Neuron (in vitro differentiated cells): ENCODE data around the gene TPST2.
A peak's percentile ranks its signal among the peaks of the same experiment; 100 is the strongest.

Experiments
- H2AFZ ChIP-seq: one replicate; pipeline ENCODE4 v1.6.1; 2013; ENCODE audit warnings: low read depth, mild to moderate bottlenecking, inconsistent platforms, low read length, moderate library complexity
- H3K27me3 ChIP-seq: one replicate; pipeline ENCODE4 v1.6.1; 2013; ENCODE audit warnings: low read length; ENCODE audit not compliant: insufficient read depth
- H3K36me3 ChIP-seq: one replicate; pipeline ENCODE4 v1.6.1; 2013; ENCODE audit warnings: low read length; ENCODE audit not compliant: insufficient read depth
- H3K4me1 ChIP-seq: one replicate; pipeline ENCODE4 v1.6.1; 2013; ENCODE audit warnings: low read length; ENCODE audit not compliant: insufficient read depth
- H3K4me3 ChIP-seq: 2 replicates; pipeline ENCODE4 v1.5.1; 2013; ENCODE audit warnings: mild to moderate bottlenecking, low read length, moderate library complexity
- H3K9me3 ChIP-seq: one replicate; pipeline ENCODE4 v1.6.1; 2013; ENCODE audit warnings: low read length

The TPST2 gene

DNA sequence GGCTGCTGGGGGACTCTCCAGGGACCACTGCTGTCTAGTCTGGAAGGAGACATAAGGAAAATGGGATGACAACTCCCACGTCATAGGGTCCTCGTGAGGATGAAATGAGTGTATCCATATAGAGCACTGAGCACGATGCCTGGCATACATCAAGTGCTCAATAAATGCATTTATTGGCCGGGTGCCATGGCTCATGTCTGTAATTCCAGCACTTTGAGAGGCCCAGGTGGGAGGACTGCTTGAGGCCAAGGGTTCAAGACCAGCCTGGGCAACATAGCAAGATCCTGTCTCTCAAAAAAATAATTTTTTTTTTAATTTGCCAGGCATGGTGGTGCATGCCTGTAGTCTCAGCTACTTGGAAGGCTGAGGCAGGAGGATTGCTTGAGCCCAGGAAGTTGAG is 12.2 kb upstream of the TPST2 start:
- Histone ChIP-seq H3K36me3 (no peaks in the 10 kb centered on the region), H3K9me3 (no peaks in the 10 kb centered on the region), H2AFZ (no peak overlapping the region), H3K27me3 (no peaks in the 10 kb centered on the region), H3K4me1 (no peaks in the 10 kb centered on the region), H3K4me3 (no peak overlapping the region)

GRCh38 chr22:26601726-26602125 is 11.8 kb upstream of the TPST2 start:
- Histone ChIP-seq H3K9me3 (no peaks in the 10 kb centered on the region), H3K27me3 (no peaks in the 10 kb centered on the region), H3K4me3 (no peak overlapping the region), H2AFZ (no peak overlapping the region), H3K4me1 (no peaks in the 10 kb centered on the region), H3K36me3 (no peaks in the 10 kb centered on the region)

GRCh38 chr22:26599505-26599904 is 9.6 kb upstream of the TPST2 start:
- no peaks in the 10 kb centered on the region for H3K9me3 ChIP-seq
- no peaks in the 10 kb centered on the region for H3K4me1 ChIP-seq
- no peak overlapping the region for H2AFZ ChIP-seq
- H3K27me3 ChIP-seq: no peaks in the 10 kb centered on the region
- no peaks in the 10 kb centered on the region for H3K36me3 ChIP-seq
- H3K4me3 ChIP-seq: no peak overlapping the region

- Histone ChIP-seq H3K4me3 (no peak overlapping the region), H3K4me1 (no peaks in the 10 kb centered on the region), H2AFZ (no peak overlapping the region), H3K9me3 (no peaks in the 10 kb centered on the region), H3K36me3 (no peaks in the 10 kb centered on the region), H3K27me3 (no peaks in the 10 kb centered on the region)
These were observed 7.5 kb upstream of the TPST2 start for GRCh38 chr22:26597480-26597879.

- Histone ChIP-seq H3K4me3 (no peak overlapping the region), H3K4me1 (no peaks in the 10 kb centered on the region), H3K27me3 (no peaks in the 10 kb centered on the region), H3K36me3 (no peaks in the 10 kb centered on the region), H2AFZ (no peak overlapping the region), H3K9me3 (no peaks in the 10 kb centered on the region)
These were observed 7.1 kb upstream of the TPST2 start for GRCh38 chr22:26597026-26597425.

GRCh38 chr22:26593763-26594162 is 3.8 kb upstream of the TPST2 start:
- H3K36me3 ChIP-seq: no peaks in the 10 kb centered on the region
- no peaks in the 10 kb centered on the region for H3K27me3 ChIP-seq
- peaks cover 8% of the 10 kb centered on the region for H3K4me1 ChIP-seq
- H3K9me3 ChIP-seq: no peaks in the 10 kb centered on the region
- H3K4me3 ChIP-seq: no peak overlapping the region
- no peak overlapping the region for H2AFZ ChIP-seq

GRCh38 chr22:26592421-26592891 is 2.5 kb upstream of the TPST2 start:
- H3K9me3 ChIP-seq: no peaks in the 10 kb centered on the region
- H3K4me1 ChIP-seq: peaks cover 8% of the 10 kb centered on the region
- H3K36me3 ChIP-seq: no peaks in the 10 kb centered on the region
- no peaks in the 10 kb centered on the region for H3K27me3 ChIP-seq
- no peak overlapping the region for H3K4me3 ChIP-seq
- no peak overlapping the region for H2AFZ ChIP-seq

DNA sequence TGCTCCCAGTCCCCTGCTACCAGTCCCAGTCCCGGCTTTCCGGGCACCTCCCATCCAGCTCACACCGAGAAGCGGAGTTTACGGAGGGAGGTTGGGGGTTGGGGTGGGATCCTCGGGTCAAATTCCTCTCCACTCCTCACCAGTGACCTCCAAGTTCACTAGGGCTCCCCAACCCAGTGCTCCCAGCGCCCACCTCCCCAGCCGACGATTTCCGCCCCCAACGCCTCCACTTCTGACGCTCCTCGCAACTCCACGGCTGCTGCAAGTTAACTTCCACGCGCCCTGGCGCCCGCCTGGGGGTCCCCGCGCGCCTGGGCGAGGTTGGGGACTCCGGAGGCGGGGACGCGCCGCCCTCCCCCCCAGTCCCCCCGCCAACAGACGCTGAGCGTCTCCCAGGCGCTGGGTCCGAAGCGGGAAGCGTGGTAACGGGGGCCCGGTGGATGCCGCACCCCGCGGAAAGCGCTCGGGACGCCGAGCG is 526 bp downstream of the TPST2 start:
- Histone ChIP-seq H3K36me3 (no peaks in the 10 kb centered on the region), H3K4me1 (peaks cover 8% of the 10 kb centered on the region), H3K4me3 (peak overlapping the region; percentile 88), H3K9me3 (no peaks in the 10 kb centered on the region), H3K27me3 (no peaks in the 10 kb centered on the region), H2AFZ (peak overlapping the region; percentile 84)

DNA sequence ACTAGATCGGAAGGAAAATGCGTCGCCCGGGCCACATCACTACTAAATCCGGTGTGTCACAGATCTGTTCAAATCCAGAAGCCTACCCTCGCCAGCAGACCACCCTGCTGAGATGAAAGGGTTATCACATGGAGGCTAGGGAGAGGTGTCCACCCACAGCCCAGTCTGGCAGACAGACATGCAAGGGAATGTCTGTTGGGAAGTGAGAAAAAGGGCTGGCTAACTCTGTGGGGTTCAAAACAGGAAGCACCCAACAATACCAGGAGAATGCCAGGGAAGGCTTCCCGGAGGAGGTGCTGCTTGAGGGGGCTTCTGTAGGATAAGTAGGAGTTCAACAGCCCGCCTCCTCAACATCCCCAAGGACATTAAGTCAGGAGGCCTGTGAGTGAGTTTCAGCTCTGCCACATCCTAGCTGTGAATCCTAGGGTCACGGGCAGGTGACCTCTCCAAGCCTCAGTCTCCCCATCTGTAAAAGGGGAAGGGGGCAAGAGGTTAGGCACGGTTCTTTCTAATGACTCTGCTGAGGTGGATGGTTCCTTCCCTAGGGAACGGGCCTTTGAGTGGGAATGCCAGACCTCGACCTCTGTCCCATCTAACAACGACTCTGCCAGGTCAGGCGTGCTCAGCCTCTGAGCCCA is 1.1 kb downstream of the TPST2 start:
- H2AFZ ChIP-seq: no peak overlapping the region
- peak overlapping the region; percentile 88 for H3K4me3 ChIP-seq
- H3K9me3 ChIP-seq: no peaks in the 10 kb centered on the region
- peaks cover 8% of the 10 kb centered on the region for H3K4me1 ChIP-seq
- no peaks in the 10 kb centered on the region for H3K27me3 ChIP-seq
- H3K36me3 ChIP-seq: no peaks in the 10 kb centered on the region

DNA sequence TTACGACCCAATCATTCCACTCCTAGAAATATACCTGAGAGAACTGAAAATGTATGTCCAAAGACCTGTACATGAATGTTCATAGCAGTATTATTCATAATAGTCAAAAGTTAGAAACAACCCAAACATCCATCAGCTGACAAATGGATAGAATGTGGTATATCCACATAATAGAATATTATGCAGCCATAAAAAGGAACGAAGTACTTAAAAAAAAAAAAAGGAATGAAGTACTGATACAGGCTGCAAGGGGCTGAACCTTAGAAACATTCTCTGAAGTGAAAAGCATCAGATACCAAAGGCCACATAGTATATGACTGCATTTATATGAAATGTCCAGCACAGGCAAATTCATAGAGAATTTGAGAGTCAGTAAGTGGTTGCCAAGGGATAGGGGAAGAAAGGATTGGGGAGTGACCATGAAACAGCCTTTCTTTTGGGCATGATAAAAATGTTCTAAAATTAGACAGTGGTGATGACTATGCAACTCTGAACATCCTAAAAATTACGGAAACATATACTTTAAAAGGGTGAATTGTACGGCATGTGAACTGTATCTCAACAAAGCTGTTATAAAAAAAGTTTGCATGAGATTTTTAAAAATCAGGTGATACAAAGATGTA is 1.8 kb downstream of the TPST2 start:
- H2AFZ ChIP-seq: no peak overlapping the region
- H3K36me3 ChIP-seq: no peaks in the 10 kb centered on the region
- no peaks in the 10 kb centered on the region for H3K9me3 ChIP-seq
- no peak overlapping the region for H3K4me3 ChIP-seq
- no peaks in the 10 kb centered on the region for H3K27me3 ChIP-seq
- peaks cover 8% of the 10 kb centered on the region for H3K4me1 ChIP-seq

DNA sequence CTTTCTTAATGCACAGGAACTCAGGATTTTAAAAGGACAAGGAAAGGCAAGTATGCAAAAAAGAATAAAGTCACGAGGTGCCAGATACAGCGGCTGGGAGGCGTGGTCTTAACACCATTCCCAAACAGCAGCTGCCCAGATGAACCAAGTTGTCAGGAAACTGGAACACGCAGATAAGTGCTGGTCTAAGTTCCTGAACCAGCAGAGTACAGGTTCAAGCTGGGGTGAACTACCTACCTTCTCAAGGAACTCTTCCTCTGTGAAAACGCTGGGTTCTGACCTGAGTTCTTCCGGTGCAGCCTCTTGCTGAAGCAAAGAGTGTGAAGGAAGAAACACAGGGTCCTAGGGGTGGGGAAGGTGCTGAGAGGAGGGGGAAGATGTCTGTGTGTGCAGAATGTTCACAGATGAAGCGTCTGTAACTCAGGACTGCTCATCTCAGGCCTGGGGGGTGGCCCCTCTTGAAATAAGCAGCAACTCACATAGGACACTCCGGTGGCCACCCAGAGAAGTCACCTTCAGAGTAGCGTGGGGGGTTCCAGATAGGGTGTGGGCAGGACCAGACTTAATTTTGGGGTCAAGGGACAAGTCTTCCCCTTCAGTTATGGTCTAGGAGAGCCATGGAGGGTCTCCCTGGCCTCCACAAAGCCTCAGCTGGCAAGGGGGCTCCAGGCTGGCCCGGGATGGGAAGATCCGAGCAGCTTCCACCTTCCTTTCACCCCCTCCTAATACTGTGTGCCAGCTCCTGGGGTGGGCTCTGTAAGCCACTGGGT is 3.2 kb downstream of the TPST2 start:
- peaks cover 5% of the 10 kb centered on the region for H3K36me3 ChIP-seq
- H3K9me3 ChIP-seq: no peaks in the 10 kb centered on the region
- no peak overlapping the region for H2AFZ ChIP-seq
- H3K27me3 ChIP-seq: no peaks in the 10 kb centered on the region
- no peak overlapping the region for H3K4me3 ChIP-seq
- H3K4me1 ChIP-seq: peaks cover 8% of the 10 kb centered on the region

- Histone ChIP-seq H3K4me3 (no peak overlapping the region), H2AFZ (no peak overlapping the region), H3K4me1 (peaks cover 6% of the 10 kb centered on the region), H3K36me3 (peaks cover 5% of the 10 kb centered on the region), H3K9me3 (no peaks in the 10 kb centered on the region), H3K27me3 (no peaks in the 10 kb centered on the region)
These were observed 4.7 kb downstream of the TPST2 start for GRCh38 chr22:26585104-26585790.

DNA sequence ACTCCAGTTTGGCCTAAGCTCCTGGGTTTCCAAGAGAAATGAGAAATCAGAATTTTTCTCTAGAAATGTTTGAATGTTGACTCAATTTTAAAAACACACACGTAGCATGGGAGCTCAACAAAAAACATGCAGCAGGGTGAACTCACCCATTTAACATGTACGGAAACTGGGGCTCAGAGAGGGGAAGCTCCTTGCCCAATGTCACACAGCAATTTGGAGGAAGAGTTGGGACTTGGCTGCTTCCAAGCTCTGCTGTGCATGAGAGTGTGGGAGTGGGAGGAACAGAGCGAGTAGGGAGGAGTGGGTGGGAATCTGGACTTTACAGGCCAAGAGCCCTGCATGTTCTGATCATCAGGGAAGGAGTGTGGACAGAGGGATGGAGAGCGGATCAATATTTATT is 5.9 kb downstream of the TPST2 start:
- no peaks in the 10 kb centered on the region for H3K27me3 ChIP-seq
- no peak overlapping the region for H3K4me3 ChIP-seq
- no peaks in the 10 kb centered on the region for H3K9me3 ChIP-seq
- peaks cover 5% of the 10 kb centered on the region for H3K36me3 ChIP-seq
- H3K4me1 ChIP-seq: peaks cover under 1% of the 10 kb centered on the region
- no peak overlapping the region for H2AFZ ChIP-seq
